Loucy (cell line): ENCODE measurements around the gene GTF2F2.

Experiments used
- CTCF ChIP-seq: fragments of 200-600 bp; sonication (generic); conservative IDR thresholded peaks from 2 replicates; pipeline ENCODE4 v1.5.1; 2014; ENCODE audit warnings: mild to moderate bottlenecking, antibody characterized with exemption, low read length
- EZH2phosphoT487 ChIP-seq: fragments of 200-600 bp; IDR thresholded peaks from 2 replicates; pipeline ENCODE4 v1.6.1; 2018; ENCODE audit warnings: antibody characterized with exemption, mild to moderate bottlenecking, moderate library complexity, borderline replicate concordance

DNA sequence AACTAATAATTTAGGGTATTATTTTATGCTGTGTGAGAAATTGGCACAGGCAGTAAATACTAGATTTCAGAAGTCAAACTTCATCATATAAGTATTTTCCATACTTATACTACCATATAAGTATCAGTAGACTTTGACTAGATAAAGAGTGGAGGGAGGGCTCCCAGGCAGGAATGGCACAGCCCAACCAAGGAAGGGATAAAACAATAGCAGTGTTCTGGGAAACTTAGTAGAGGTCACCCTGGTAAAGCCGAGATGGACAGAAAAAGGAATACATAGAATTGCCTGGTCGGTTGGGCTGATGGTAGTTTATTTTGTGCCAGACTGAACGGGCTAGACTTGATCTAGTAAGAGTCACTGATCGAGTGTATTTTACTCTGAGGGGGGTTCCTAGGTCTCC, 100.1 kb downstream of the GTF2F2 start:
- no peak for TF ChIP-seq CTCF
- TF ChIP-seq EZH2phosphoT487: no peak
